ENCODE measurements around the gene OR5H1.

DNA sequence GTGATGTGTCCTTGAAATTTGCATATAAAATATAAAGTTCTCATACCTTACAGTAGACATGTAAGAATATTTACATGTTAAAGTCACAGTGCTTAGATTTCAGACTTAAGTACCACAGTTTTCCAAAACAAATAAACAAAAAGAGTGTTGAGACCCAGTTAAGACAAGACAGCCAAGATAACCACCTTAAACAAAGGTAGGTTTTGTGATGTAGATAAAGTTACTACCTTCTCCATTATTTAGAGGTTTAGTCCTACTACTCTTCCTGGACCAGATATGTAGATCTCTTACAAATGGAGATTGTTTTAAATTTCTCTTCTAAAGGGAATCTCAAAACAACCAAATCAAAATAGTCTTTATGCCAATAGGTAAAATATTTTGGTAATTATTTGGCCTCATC is 51.7 kb downstream of the OR5H1 start:
- TF ChIP-seq, protein P1, sequence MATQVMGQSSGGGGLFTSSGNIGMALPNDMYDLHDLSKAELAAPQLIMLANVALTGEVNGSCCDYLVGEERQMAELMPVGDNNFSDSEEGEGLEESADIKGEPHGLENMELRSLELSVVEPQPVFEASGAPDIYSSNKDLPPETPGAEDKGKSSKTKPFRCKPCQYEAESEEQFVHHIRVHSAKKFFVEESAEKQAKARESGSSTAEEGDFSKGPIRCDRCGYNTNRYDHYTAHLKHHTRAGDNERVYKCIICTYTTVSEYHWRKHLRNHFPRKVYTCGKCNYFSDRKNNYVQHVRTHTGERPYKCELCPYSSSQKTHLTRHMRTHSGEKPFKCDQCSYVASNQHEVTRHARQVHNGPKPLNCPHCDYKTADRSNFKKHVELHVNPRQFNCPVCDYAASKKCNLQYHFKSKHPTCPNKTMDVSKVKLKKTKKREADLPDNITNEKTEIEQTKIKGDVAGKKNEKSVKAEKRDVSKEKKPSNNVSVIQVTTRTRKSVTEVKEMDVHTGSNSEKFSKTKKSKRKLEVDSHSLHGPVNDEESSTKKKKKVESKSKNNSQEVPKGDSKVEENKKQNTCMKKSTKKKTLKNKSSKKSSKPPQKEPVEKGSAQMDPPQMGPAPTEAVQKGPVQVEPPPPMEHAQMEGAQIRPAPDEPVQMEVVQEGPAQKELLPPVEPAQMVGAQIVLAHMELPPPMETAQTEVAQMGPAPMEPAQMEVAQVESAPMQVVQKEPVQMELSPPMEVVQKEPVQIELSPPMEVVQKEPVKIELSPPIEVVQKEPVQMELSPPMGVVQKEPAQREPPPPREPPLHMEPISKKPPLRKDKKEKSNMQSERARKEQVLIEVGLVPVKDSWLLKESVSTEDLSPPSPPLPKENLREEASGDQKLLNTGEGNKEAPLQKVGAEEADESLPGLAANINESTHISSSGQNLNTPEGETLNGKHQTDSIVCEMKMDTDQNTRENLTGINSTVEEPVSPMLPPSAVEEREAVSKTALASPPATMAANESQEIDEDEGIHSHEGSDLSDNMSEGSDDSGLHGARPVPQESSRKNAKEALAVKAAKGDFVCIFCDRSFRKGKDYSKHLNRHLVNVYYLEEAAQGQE (IDR thresholded peaks at IDR 0.05; ENCODE audit: insufficient read depth in 1 of 2, low read depth in 2 of 2, low read length in 1 of 2) = no peak
- TF ChIP-seq, protein P2, sequence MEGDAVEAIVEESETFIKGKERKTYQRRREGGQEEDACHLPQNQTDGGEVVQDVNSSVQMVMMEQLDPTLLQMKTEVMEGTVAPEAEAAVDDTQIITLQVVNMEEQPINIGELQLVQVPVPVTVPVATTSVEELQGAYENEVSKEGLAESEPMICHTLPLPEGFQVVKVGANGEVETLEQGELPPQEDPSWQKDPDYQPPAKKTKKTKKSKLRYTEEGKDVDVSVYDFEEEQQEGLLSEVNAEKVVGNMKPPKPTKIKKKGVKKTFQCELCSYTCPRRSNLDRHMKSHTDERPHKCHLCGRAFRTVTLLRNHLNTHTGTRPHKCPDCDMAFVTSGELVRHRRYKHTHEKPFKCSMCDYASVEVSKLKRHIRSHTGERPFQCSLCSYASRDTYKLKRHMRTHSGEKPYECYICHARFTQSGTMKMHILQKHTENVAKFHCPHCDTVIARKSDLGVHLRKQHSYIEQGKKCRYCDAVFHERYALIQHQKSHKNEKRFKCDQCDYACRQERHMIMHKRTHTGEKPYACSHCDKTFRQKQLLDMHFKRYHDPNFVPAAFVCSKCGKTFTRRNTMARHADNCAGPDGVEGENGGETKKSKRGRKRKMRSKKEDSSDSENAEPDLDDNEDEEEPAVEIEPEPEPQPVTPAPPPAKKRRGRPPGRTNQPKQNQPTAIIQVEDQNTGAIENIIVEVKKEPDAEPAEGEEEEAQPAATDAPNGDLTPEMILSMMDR (IDR thresholded peaks at IDR 0.05) = no peak
- no peak for TF ChIP-seq SIN3A (IDR thresholded peaks at IDR 0.05; ENCODE audit: borderline replicate concordance, insufficient read depth, low read depth, low read length)
- no peak for TF ChIP-seq POLR2AphosphoS5 (IDR thresholded peaks at IDR 0.05; ENCODE audit: low read depth, low read length)
- no peak for TF ChIP-seq TCF7L2 (IDR thresholded peaks at IDR 0.05; ENCODE audit: low read depth, low read length)
